Smooth muscle cell of the brain vasculature (primary cell): ENCODE results near the gene IL20.

Source experiments
- DNase-seq: peaks from one replicate; pipeline ENCODE4 v3.0.0-alpha.2; 2012; ENCODE audit warnings: low read depth, low spot score

Gene IL20

DNA sequence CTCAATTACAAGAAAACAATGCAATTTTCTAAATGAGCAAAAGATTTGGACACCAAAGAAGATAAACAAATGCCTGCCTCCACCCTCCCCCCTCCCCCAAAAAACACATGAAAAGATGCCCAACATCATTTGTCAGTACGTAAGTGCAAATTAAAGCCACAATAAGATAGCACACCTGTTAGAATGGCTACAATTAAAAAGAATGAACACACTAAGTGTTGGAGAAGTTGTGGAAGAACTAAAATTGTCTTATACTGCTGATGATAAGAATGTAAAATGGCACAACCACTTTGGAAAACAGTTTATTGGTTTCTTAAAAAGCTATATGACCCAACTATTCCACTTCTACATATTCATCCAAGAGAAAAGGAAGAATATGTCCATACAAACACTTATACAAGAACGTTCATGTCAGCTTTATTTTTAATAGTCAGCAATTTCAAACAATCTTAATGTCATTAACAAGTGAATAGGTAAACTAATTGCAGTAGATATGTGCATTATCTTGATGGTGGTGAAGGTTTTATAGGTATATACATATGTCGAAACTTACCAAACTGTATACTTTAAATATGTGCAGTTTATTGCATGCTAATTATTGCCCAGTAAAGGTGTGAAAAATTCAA, 10.4 kb downstream of the IL20 start:
- DNase-seq: no peak

DNA sequence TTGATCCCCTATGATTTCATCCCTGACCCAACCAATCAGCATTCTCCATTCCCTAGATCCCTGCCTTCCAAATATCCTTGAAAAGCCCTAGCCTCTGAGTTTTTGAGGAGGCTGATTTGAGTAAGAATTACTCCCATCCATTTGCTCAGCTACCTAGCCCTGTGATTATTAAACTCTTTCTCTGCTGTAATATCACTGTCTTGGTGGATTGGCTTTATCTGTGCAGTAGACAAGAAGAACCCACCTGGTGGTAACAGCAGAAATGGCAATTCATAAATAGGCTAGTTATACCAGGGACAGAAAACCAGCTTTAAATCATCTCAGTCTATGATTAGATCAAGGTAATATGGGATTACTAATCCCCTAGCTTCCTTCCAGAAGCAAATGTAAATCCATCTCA, 13.0 kb downstream of the IL20 start:
- DNase-seq: no peak

DNA sequence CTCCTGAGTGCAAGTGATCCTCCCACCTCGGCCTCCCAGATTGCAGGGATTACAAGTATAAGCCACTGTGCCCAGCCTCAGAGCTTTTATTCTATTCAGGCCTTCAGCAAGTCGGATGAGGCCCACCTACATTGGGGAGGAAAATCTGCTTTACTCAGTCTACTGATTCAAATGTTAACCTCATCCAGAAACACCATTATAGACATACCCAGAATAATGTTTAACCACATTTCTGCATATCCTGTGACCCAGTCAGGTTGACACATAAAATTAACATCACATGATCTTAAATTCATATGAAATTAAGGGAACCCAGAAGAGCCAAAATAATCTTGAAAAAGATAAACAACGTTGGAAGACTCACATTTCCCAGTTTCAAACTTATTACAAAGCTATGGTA, 14.9 kb downstream of the IL20 start:
- no peak for DNase-seq

DNA sequence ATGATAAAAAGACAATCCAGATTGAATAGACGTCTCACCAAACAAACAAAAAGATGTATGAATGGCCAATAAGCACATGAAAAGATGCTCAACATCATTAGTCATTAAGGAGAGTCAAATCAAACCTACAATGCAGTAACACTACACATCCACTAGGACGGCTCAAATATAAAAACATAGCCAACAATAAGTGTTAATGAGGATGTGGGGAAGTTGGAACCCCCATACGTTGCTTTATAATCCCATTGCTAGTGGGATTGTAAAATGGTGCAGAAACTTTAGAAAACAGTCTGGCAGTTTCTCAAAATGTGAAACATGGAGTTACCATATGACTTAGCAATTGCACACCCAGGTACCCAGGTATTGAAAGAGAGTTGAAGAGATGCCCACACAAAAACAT, 17.1 kb downstream of the IL20 start:
- no peak for DNase-seq

DNA sequence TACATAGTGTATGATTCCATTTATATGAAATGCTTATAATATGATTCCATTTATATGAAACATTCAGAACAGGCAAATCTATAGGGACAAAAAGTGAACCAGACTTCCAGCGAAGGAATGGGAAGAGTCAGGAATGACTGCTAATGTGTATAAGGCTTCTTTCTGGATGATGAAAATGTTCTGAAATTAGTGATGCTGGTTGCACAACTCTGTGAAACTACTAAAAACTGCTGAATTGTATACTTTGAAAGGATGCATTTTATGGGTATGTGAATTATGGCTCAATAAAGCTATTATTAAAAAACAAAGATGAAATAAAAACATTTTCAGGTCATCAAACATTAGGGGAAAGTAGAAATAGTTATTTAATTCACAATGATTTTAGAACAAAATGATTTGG, 17.7 kb downstream of the IL20 start:
- no peak for DNase-seq

DNA sequence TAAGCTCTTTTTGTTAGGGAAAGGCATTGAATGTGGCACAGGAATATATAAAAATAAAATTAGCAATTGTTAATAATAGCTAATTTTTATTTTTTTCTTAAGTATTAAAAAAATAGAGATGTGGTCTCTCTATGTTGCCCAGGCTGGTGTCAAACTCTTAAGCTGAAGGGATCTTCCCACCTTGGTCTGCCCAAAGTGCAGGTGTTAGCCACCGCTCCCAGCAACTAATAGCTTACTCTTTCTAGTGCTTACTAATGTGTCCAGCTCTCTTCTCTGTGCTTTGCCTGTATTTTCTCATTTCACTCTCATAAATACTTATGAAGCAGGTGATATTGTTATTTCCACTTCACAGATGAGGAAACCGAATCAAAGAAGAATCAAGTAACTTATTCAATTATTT, 18.5 kb downstream of the IL20 start:
- DNase-seq: no peak

DNA sequence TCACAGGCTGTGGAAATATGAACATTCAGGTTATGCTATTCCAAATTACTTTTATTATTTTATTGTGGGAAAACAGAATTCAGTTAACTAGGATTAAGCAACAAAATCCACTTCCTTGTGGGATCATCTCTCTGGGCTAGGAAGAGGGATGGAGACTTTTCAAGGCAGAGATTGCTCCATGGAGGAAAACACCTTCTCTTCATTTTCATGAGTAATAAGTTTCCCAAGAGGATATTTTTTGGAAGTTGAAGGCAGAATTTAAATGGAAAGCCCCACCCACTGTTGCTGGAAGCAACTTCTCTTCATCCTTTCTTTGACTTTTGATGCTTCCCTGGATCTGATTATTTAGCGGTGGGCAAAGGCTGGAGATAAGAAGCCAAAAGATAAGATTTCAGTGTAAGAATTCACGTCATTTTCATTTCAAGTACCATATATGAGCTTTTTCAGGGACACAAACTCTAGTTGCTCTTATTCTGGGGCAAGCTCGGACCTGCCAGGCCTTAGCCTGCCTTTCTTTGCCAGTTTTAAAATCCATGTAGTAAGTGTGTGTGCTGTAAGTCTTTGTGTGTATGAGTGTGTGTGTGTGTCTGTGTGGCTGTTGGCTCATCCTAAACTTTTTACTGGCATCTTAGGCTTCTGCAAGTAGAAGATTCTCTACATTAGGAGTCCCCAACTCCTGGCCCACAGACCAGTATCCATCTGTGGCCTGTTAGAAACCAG, 20.1 kb downstream of the IL20 start:
- DNase-seq: no peak

DNA sequence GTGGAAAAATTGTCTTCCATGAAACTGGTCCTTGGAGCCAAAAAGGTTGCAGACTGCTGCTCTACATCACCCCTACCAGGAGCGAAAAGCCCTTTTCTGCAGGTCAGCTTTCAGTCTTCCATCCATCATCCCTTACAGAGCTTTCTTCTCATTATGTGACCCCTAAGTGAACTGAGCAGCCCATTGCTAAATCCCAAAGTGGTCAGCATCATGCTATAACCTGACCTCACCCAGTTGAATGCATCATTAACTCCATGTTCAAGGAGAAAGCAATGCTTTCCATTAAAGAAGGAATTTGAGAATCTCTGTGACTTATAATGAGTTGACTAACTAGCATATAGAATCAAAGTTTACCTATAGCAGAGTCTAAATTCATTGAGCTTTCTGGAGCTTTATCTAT, 21.4 kb downstream of the IL20 start:
- DNase-seq: no peak

DNA sequence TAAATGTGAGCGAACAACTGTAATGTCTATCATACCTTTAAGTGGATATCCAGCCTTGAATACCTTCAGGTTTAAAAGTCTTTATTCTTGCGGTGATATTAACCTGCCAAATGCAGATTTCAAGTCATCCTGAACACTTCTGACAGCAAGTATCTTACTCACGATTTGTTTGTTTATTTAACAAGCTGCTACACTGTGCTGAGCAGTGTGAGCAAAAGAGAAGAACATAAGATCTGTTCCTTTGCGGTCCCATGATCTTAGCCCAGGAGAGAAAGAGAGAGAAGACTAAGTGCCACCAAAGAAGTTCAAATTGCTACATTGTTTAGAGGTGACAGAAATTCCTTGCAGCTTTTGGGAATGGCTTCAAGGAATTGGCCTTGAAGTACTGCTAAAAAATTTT, 22.3 kb downstream of the IL20 start:
- no peak for DNase-seq

DNA sequence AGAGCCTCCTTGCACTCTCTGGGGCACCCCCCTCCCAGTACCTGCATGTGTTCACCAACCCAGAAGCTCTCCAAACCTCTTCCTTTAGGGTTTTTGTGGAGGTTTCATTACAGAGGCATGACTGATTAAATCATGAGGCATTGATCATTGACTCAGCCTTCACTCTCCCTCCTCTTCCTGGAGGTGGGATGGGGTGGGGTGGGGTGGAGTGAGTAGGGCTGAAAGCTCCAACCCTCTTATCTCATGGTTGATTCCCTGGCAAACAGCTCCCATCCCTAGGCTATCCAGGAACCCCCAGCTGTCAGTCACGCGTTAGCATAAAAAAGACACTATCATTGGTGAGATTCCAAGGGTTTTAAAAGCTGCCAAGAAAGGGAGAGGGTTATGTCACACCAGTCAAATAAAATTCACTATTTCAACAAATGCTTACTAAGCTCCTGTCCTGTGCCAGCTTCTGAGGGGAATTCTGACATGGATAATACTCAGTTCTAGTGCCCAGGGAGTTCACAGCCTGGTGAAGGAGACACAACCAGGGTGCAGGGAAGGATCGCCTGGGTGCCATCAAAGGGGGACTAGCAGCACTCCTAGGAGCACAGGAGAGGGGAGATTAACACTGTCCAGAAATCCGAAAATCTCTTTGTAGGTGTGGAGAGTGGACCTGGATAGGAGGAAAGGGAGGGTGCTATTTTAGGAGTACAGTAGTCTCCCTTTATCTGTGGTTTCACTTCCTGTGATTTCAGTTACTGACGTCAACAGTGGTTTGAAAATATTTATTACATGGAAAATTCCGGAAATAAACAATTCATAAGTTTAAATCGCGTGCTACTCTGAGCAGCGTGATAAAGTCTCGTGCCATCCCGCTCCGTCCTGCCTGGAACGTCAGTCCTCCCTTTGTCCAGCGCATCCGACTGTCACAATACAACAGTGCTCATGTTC, 25.0 kb downstream of the IL20 start:
- no peak for DNase-seq

DNA sequence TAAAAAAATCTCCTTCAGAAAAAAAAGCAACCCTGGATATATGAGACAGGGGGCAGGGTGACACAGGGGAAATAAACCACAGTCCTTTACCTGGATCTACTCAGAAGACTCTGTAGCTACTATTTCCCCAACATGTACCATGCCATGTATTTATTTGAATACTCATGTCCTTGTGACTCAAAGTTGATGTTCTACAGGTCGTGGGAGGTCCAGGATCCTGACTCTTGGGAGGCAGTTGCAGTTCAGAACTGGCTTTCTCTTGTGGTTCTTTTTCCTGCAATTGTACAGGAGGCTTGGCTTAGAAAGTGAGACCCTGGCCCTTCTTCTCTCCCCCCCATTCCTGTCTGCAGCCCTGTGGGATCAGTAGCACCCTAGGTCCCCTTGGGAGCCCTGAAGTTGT, 26.0 kb downstream of the IL20 start:
- DNase-seq: no peak

DNA sequence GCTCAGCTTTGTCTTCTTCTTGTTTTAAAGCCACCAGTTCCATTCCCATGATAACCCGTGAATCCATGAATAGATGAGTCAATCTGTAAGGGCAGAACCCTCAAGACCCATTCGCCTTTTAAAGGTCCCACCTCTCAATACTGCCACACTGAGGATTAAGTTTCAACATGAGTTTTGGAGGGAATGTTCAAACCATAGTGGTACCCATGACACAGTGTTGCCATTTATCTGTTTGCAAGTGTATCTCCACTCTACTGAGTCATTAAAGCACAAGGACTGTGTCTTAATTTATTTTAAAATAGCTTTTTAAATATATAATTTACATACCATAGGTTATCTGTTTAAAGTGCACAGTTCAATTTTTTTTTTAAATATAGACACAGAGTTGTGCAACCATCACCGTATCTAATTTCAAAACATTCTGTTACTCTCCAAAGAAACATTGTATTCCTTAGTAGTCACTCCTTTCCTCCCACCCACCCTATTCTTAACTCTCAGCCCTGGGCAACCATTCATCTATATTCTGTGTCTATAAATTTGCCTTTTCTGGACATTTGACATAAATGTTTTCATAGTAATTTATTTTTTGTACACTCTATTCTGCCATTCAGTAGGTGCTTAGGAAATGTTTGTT, 27.0 kb downstream of the IL20 start:
- DNase-seq: no peak

DNA sequence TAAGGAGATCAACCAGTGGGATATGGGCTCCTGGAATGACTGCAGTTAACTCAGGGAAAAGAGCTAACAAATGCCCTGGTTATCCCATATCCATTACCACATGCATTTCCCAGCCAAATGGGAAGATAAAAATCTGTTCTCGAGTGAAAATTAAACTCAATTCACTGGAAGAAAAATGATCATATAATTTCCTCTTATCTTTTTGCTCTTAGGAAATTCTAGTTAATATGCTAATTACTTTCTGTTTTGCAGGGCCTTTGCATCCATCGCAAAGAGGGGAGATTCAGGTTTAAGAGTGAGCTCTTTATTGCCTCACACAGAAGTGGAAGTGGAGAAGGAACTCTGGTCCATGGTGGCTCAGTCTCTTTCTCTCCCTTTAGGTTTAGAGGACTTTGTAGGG, 28.0 kb downstream of the IL20 start:
- no peak for DNase-seq

DNA sequence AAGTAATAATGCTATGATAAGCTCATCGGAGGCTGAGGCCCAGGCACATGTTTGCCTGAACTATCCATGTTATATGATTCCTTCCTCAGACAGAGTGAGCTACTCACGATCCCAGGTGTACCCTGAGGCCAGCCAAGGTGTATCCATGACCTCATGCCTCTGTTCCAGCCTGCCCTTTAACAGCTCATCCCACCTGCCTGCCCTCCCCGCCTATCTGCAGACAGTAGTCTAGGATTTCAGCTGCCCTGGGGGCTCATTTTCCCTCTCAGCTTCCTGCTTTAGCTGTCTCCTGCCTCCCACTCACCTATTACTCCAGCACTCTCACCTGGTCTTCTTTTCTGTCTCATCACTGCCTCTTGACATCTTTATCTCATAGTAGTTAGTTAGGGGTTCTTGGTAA, 29.9 kb downstream of the IL20 start:
- DNase-seq: no peak

DNA sequence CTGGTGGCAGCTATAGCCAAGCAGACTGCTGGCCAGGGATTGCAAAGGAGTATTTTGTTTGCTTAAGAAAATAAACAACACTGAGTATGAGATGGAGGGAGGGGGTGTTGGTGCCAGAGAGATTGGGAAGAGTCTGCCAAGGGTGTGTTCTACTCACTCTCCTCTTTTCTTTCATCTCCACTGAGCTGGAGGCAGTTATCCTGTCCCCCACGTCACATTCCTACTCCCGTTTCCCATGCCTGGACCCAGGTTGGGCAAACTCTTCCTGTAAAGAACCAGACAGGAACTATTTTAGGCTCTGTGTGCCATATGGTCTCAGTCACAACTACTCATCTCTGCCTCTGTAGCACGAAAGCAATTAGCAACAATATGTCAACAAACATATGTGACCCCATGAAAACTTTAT, 30.4 kb downstream of the IL20 start:
- no peak for DNase-seq

DNA sequence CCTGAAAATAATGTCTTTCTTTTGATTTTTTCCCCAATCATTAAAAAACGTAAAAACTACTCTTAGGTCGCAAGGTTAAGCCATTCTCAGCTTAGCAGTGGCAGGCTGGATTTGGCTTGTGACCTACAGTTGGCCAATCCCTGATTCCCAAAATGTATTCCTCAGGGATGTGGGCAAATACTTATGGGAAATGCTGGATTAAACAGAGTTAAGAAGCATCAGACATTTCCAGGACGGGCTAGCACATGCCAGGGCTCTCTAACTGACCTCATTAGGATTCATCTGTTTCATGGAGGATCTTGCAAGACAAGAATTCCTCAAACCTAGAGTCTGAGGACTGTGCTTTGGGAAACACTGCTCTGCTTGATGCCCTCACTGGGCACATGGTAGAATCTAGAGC, 30.8 kb downstream of the IL20 start:
- no peak for DNase-seq

DNA sequence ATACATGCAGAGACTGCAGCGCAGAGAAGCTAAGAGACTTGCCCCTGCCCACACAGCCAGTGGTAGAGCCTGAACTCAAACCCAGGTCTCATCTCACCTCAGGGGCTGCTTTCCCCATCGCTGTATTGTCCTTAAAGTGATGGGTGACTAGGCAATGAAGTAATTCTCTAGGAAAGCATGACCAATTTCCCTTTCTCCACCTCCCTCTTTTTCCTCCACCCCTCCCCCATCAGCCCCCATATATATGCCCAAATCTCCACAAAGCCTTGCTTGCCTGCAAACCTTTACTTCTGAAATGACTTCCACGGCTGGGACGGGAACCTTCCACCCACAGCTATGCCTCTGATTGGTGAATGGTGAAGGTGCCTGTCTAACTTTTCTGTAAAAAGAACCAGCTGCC, 31.8 kb downstream of the IL20 start, which contains the start of gene IL24:
IL24 (plus strand) TSS at position 269 of the 400 bp plus-strand sequence. CDS start 390 bp downstream, outside the sequence.
- no peak for DNase-seq

DNA sequence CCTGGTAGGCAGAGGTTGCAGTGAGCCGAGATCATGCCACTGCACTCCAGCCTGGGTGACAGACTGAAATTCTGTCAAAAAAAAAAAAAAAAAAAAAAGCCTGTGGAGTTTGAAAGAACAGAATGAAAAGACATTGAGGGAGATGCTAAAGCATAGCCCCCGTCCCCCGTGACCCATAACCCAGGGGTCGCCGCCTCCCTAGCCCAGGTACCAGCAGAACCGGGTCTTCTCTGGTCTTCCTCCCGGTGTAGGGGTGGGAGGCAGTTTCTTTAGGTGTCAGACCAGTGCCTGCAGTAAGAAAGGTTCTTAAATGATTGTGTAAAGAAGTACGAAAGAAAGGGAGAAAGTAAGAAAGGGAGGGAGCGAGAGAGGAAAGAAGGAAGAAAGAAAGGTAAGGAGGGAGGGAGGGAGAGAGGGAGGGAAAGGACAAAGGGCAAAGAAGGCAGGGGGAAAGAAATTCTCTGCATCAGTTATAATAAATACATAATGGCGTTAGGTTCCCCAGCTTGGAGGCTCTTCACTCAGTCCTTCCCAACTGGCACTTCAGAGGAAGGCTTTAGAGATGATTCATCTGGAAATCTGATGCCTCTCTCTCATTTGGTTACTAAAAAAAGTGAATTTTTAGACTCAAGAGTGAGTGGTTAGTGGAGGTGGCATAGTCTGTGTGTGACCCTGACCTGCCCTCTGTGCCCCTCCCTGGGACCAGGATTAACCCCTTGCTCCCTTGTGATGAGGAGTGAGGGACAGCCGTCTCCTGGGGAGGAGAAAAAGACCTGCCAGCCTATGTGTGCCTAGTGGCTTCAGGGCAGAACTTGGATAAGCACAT, 32.9 kb downstream of the IL20 start:
- no peak for DNase-seq

DNA sequence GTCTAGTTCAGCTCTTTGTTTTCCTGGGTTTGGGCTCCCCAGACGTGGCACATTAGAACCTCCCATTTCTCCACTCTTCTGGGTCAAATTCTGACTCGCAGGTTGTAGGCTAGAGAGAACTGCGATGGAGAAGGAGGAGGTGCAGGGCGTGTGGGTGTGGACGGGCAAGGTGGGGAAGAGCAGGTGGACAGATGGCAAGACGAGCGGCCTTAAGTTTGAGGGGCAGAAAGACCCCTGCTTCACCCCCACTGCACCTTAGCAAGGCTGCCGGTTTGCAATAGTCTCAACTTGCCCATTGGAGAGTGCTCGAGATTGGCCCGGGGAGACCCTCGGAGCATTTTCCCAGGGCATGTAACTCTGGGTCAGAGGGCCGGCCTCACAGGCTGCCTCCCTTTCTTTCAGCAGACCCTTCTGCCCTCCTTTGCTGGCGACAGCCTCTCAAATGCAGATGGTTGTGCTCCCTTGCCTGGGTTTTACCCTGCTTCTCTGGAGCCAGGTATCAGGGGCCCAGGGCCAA, 33.5 kb downstream of the IL20 start:
- no peak for DNase-seq

DNA sequence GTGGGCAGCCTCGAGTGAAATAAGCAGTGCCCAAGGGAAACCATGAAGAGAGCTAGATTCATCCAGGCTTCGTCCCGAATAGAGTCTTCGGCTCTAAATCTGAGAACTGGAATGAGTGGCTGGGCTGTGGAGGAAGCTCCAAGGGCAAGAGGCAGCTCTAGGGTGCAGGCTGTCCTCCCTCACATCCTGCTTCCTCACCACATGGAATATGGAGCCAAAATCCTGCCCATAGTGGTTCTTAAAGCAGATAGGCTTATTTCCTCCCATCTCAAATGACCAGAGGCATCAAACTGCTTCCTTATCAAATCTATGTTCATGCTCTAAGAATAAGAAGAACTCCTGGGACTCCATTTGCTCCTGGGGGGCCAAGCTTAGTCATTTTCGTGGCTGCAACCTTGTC, 34.3 kb downstream of the IL20 start:
- DNase-seq: no peak

DNA sequence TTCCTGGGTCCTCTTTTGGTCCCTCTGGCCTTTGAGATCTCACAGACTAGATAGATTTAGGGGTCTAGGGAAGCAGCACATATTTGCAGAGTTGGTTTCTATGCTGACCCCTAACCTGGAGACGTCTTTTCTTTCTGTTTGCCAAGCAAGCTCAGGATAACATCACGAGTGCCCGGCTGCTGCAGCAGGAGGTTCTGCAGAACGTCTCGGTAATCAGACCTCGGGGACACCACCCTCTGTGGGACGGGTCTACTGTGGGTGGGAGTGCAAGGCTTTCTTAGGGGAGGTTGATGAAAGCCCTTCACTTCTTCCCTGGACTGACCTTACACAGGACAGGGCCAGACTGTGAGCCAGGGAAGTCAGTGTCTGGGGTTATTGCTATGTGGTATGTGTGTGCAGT, 34.7 kb downstream of the IL20 start:
- no peak for DNase-seq
